IMR-90 (cell line): Measurements from ENCODE around the gene AVPR1A. TPM values are rescaled to one million over a fixed set of nuclear protein-coding genes. Genes with fewer than 3 reads are reported as not detected.

Experiments
- ATAC-seq: fragments of 200-7000 bp; cut with Tn5 transposase; 2 replicates; pipeline ENCODE4 v1.9.1; 2020; ENCODE audit warnings: low read depth, mild to moderate bottlenecking, moderate library complexity
- BruUV-seq: library from RNA; stranded (reverse); fragments of 400-500 nt; replicated peaks from 2 replicates; lab custom pipeline; 2021; lab: Mats Ljungman, UMichigan
- CTCF ChIA-PET: fragments of 300-600 bp; formaldehyde crosslinking; extraction: SDS; loops from one replicate; lab custom pipeline; 2021; ENCODE audit warnings: antibody characterized with exemption; lab: Yijun Ruan, JAX
- POLR2A ChIA-PET: fragments of 300-600 bp; sonication (Branson Sonifier 250); formaldehyde crosslinking; loops from one replicate; lab custom pipeline; 2022; ENCODE audit warnings: antibody characterized with exemption; ENCODE audit not compliant: unreplicated experiment; lab: Charles Lee
- DNase-seq: peaks from one replicate; pipeline ENCODE4 v3.0.0; 2013
- H2AFZ ChIP-seq: replicated peaks from 2 replicates; pipeline ENCODE3; 2013; ENCODE audit warnings: low read length, mild to moderate bottlenecking; ENCODE audit not compliant: poor library complexity
- H2AK5ac ChIP-seq: 2 replicates; pipeline ENCODE4 v1.6.1; 2013; ENCODE audit warnings: low read depth, low read length, inconsistent platforms
- H2AK9ac ChIP-seq: replicated peaks from 2 replicates; pipeline ENCODE3; 2013; ENCODE audit warnings: mild to moderate bottlenecking, low read depth, low read length, moderate library complexity; ENCODE audit not compliant: poor library complexity
- H2BK120ac ChIP-seq: 2 replicates; pipeline ENCODE4 v1.6.1; 2013; ENCODE audit warnings: low read depth, low read length, inconsistent platforms
- H2BK15ac ChIP-seq: 3 replicates; pipeline ENCODE4 v1.6.1; 2013; ENCODE audit warnings: low read depth, low read length, inconsistent platforms
- H2BK20ac ChIP-seq: 2 replicates; pipeline ENCODE4 v1.6.1; 2013; ENCODE audit warnings: low read depth, mild to moderate bottlenecking, inconsistent platforms, low read length, moderate library complexity
- H2BK5ac ChIP-seq: 2 replicates; pipeline ENCODE4 v1.6.1; 2013; ENCODE audit warnings: mild to moderate bottlenecking, low read depth, low read length, inconsistent platforms; ENCODE audit not compliant: poor library complexity, severe bottlenecking
- H3K14ac ChIP-seq: replicated peaks from 2 replicates; pipeline ENCODE4 v1.6.1; 2013; ENCODE audit warnings: low read depth, low read length, inconsistent platforms
- H3K18ac ChIP-seq: 2 replicates; pipeline ENCODE4 v1.6.1; 2013; ENCODE audit warnings: low read depth, low read length, control low read depth
- H3K23ac ChIP-seq: 2 replicates; pipeline ENCODE4 v1.6.1; 2013; ENCODE audit warnings: low read depth, low read length, inconsistent platforms
- H3K27ac ChIP-seq: 2 replicates; pipeline ENCODE4 v1.5.1; 2013; ENCODE audit warnings: mild to moderate bottlenecking, control low read depth, low read length; ENCODE audit not compliant: insufficient read depth
- H3K27me3 ChIP-seq: 2 replicates; pipeline ENCODE4 v1.6.1; 2013; ENCODE audit warnings: low read length; ENCODE audit not compliant: control insufficient read depth, insufficient read depth
- H3K36me3 ChIP-seq: 2 replicates; pipeline ENCODE4 v1.6.1; 2013; ENCODE audit warnings: low read length, mixed read lengths; ENCODE audit not compliant: control insufficient read depth, insufficient read depth
- H3K4ac ChIP-seq: 2 replicates; pipeline ENCODE4 v1.6.1; 2013; ENCODE audit warnings: low read depth, low read length, inconsistent platforms
- H3K4me1 ChIP-seq: 2 replicates; pipeline ENCODE4 v1.6.1; 2013; ENCODE audit warnings: low read length, mixed read lengths; ENCODE audit not compliant: control insufficient read depth, insufficient read depth
- H3K4me2 ChIP-seq: 2 replicates; pipeline ENCODE4 v1.6.1; 2013; ENCODE audit warnings: low read depth, mild to moderate bottlenecking, control low read depth, low read length, moderate library complexity
- H3K4me3 ChIP-seq: 2 replicates; pipeline ENCODE4 v1.5.1; 2013; ENCODE audit warnings: low read depth, mild to moderate bottlenecking, control low read depth, low read length, moderate library complexity; ENCODE audit not compliant: insufficient read depth
- H3K56ac ChIP-seq: 2 replicates; pipeline ENCODE4 v1.6.1; 2013; ENCODE audit warnings: low read length, inconsistent platforms; ENCODE audit not compliant: insufficient read depth; ENCODE audit errors: extremely low read depth
- H3K79me1 ChIP-seq, 2 experiments: 2 replicates each; pipeline ENCODE4 v1.6.1; 2013; ENCODE audit warnings: low read length in 2 of 2, inconsistent platforms in 1 of 2, low read depth in 1 of 2
- H3K9ac ChIP-seq: 2 replicates; pipeline ENCODE4 v1.6.1; 2013; ENCODE audit warnings: low read depth, low read length, control low read depth
- H3K9me1 ChIP-seq: 2 replicates; pipeline ENCODE4 v1.6.1; 2013; ENCODE audit warnings: low read length, inconsistent platforms; ENCODE audit not compliant: insufficient read depth
- H3K9me3 ChIP-seq: 2 replicates; pipeline ENCODE4 v1.6.1; 2013; ENCODE audit warnings: low read length; ENCODE audit not compliant: control insufficient read depth, insufficient read depth
- H4K20me1 ChIP-seq: 2 replicates; pipeline ENCODE4 v1.6.1; 2013; ENCODE audit warnings: low read length, inconsistent platforms; ENCODE audit not compliant: insufficient read depth
- H4K5ac ChIP-seq: 2 replicates; pipeline ENCODE4 v1.6.1; 2013; ENCODE audit warnings: mild to moderate bottlenecking, low read depth, low read length, control low read depth
- H4K8ac ChIP-seq, 2 experiments: 2 replicates each; pipeline ENCODE4 v1.6.1; 2013; ENCODE audit warnings: low read depth in 2 of 2, low read length in 2 of 2, control low read depth in 1 of 2, inconsistent platforms in 1 of 2
- H4K91ac ChIP-seq: 2 replicates; pipeline ENCODE4 v1.6.1; 2013; ENCODE audit warnings: low read depth, low read length, inconsistent platforms; ENCODE audit not compliant: insufficient read depth
- BHLHE40 ChIP-seq: fragments of 150-350 bp; IDR thresholded peaks from 2 replicates; pipeline ENCODE4 v1.6.1; 2016; ENCODE audit warnings: mild to moderate bottlenecking, low read depth, low read length
- CEBPB ChIP-seq: IDR thresholded peaks from 2 replicates; pipeline ENCODE4 v1.6.1; 2012; ENCODE audit warnings: low read depth, low read length, improper control_type of control experiment
- FOS ChIP-seq: fragments of 150-350 bp; IDR thresholded peaks from 2 replicates; pipeline ENCODE4 v1.6.1; 2016; ENCODE audit warnings: low read depth, low read length
- MAZ ChIP-seq: IDR thresholded peaks from 2 replicates; pipeline ENCODE4 v1.6.1; 2012; ENCODE audit warnings: low read depth, mild to moderate bottlenecking, low read length, improper control_type of control experiment, moderate library complexity, borderline replicate concordance
- MXI1 ChIP-seq: IDR thresholded peaks from 2 replicates; pipeline ENCODE4 v1.6.1; 2012; ENCODE audit warnings: low read depth, mild to moderate bottlenecking, low read length, moderate library complexity, borderline replicate concordance
- NFE2L2 ChIP-seq: fragments of 150-350 bp; IDR thresholded peaks from 2 replicates; pipeline ENCODE4 v1.6.1; 2016; ENCODE audit warnings: low read depth, mild to moderate bottlenecking, low read length
- RAD21 ChIP-seq: IDR thresholded peaks from 2 replicates; pipeline ENCODE4 v1.6.1; 2012; ENCODE audit warnings: low read length, improper control_type of control experiment
- RFX5 ChIP-seq: IDR thresholded peaks from 2 replicates; pipeline ENCODE4 v1.8.0; 2012; ENCODE audit warnings: low read depth, mild to moderate bottlenecking, low read length, moderate library complexity
- WGBS, 2 experiments: methylation state at CpG; one replicate each; pipeline versions ENCODE4 v1.1.5 to v1.1.7; 2013; ENCODE audit warnings: missing lambda C conversion rate in 2 of 2; ENCODE audit not compliant: insufficient read length in 1 of 2; ENCODE audit errors: extremely low coverage in 2 of 2; 5-methylcytosine and 5-hydroxymethylcytosine counted together
- dilution Hi-C: fragments of 300-500 bp; cut with HindIII; formaldehyde crosslinking; loops from one replicate; pipeline ENCODE4 v1.14.3; 2018; ENCODE audit warnings: low sequenced_read_pairs; ENCODE audit not compliant: unreplicated experiment
- in situ Hi-C: fragments of 300-500 bp; cut with MboI; formaldehyde crosslinking; loops from 3 replicates; pipeline ENCODE4 v1.14.3; 2019; ENCODE audit warnings: low sequenced_read_pairs, inconsistent platforms, mixed read lengths
- intact Hi-C: fragments of 100-400 bp; cut with micrococcal nuclease; formaldehyde crosslinking; loops from 2 replicates; pipeline ENCODE4 v1.10.0; 2022
- polyA plus RNA-seq, 3 experiments: library from polyadenylated mRNA; depleted of rRNA; stranded (reverse); fragments of >200 nt; gene quantifications; 2 replicates each; pipeline ENCODE4 v1.2.3, GENCODE V29; 2012; ENCODE audit warnings: low replicate concordance in 1 of 3
- total RNA-seq: library from RNA; depleted of rRNA; stranded (reverse); fragments of >200 nt; gene quantifications from 2 replicates; pipeline ENCODE4 v1.2.3, GENCODE V29; 2012
- TF ChIP-seq, protein P1 (sequence below): fragments of 150-350 bp; IDR thresholded peaks from 2 replicates; pipeline ENCODE4 v1.6.1; 2016; ENCODE audit warnings: low read depth, mild to moderate bottlenecking, low read length, moderate library complexity, borderline replicate concordance

AVPR1A gene
- total and polyA plus RNA-seq, 2 of the 4 experiments (the other 2 are of a cell fraction): not detected

DNA sequence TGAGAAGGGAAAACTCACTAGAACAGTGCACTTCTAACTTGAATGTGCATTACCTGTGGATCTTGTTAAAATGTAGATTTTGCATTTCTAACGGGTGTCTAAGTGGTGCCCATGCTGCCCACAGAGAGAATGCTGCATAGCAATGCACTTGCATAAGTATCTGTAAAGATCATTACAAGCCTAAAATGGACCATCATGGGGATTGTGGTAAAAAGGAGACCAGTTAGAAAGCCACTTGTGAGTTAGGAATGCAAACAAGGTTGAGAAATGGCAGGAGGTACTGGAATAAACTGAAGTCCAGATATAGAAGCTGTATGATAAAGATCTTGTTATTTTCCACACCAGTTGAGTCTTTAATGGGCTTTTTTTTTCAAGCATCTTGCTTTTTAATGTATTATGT lies 18.8 kb downstream of the AVPR1A start:
- TF ChIP-seq FOS: no peak
- no peak for TF ChIP-seq MXI1
- TF ChIP-seq CEBPB: no peak
- TF ChIP-seq NFE2L2: no peak
- no peak for TF ChIP-seq MAZ
- no peak for TF ChIP-seq BHLHE40
- TF ChIP-seq RFX5: no peak
- TF ChIP-seq RAD21: no peak
- TF ChIP-seq, protein P1, sequence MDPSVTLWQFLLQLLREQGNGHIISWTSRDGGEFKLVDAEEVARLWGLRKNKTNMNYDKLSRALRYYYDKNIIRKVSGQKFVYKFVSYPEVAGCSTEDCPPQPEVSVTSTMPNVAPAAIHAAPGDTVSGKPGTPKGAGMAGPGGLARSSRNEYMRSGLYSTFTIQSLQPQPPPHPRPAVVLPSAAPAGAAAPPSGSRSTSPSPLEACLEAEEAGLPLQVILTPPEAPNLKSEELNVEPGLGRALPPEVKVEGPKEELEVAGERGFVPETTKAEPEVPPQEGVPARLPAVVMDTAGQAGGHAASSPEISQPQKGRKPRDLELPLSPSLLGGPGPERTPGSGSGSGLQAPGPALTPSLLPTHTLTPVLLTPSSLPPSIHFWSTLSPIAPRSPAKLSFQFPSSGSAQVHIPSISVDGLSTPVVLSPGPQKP: no peak
- ChIA-PET CTCF (interaction anchor here (0.6 kb wide), 1 partner anchor 678 kb away, joined by 5 read pairs; no protein-coding TSS in a partner anchor), POLR2A (no interaction called here)
- Histone ChIP-seq H3K4me1 (no peaks in the 10 kb centered on the region), H3K9ac (no peak overlapping the region), H3K9me3 (no peaks in the 10 kb centered on the region), H4K20me1 (no peaks in the 10 kb centered on the region), H4K5ac (no peak overlapping the region), H3K4me3 (no peak overlapping the region), H3K14ac (no peak overlapping the region), H2AK9ac (no peak overlapping the region), H2BK5ac (no peak overlapping the region), H2BK20ac (no peak overlapping the region), H2BK15ac (no peak overlapping the region), H3K4ac (no peak overlapping the region), H4K8ac (no peak overlapping the region), H4K91ac (no peak overlapping the region), H3K27me3 (no peaks in the 10 kb centered on the region), H3K36me3 (no peaks in the 10 kb centered on the region), H3K27ac (no peak overlapping the region), H2BK120ac (no peak overlapping the region), H3K9me1 (no peaks in the 10 kb centered on the region), H2AFZ (no peak overlapping the region), H3K4me2 (no peak overlapping the region), H3K23ac (no peak overlapping the region), H2AK5ac (no peak overlapping the region), H3K56ac (no peak overlapping the region), H3K18ac (no peak overlapping the region), H3K79me1 (no peaks in the 10 kb centered on the region)
- intact Hi-C loops: no loop called here
- in situ Hi-C loops: no loop called here
- WGBS, 2 experiments: no CpG with 5 or more reads among the region's 1 CpG
- ATAC-seq (no peak), DNase-seq (no peak)
- dilution Hi-C loops: no loop called here
- BruUV-seq: no TSS peak
